ENCODE measurements around the gene VARS2.

Gene VARS2

DNA sequence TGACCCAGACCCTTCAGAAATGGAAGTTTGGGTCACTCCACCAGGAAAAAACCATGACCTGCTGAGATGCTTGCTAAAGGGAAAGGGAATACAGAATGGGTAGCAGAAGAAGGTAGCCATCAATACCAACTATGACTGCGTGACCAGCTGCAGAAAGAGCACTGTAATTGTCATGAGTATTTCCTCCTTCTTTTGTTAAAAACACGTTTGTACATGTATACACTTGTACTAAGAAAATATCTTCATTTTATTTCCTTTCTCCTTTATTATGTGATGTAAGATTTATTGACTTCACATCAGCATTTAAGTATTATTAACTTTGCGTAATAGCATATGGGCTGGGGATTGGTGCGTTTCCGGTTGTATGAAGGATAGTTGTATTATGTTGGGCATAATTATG, 56.9 kb downstream of the VARS2 start:
- WGBS: over 99% methylated on average over 4 of the region's 5 CpGs
- H3K9me3 ChIP-seq (ENCODE audit: insufficient read depth, low read depth, low read length): no peaks in the 10 kb centered on the region
- H3K9ac ChIP-seq (ENCODE audit: low read depth, low read length): no peak overlapping the region
- no peaks in the 10 kb centered on the region for H3K36me3 ChIP-seq (ENCODE audit: insufficient read depth, low read length)
- H3K27ac ChIP-seq (ENCODE audit: low read depth, low read length): no peak overlapping the region
- no peaks in the 10 kb centered on the region for H3K4me1 ChIP-seq (ENCODE audit: insufficient read depth, low read length)
- no peak overlapping the region for H3K4me3 ChIP-seq (ENCODE audit: low read length)
- H3K27me3 ChIP-seq (ENCODE audit: insufficient read depth, low read length): no peaks in the 10 kb centered on the region

DNA sequence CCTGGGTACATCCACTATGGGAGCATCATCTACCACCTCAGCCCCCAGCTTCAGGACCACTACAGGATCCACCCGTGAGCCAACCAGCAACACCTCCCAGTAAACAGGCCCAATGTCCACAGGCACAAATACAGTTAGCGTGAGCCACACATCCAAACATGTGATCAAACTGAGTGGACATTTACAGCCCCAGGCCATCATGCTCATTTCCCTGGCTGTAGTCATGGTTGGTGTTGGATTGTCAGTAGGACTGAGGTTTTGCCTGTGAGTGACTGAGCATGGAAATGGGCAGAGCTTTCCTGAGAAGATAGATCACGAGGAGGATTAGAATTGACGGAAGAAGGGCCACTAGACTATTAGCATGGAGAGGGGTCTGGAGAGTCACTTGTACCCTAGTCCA, 58.8 kb downstream of the VARS2 start:
- Histone ChIP-seq H3K4me3 (ENCODE audit: low read length) (no peak overlapping the region), H3K27me3 (ENCODE audit: insufficient read depth, low read length) (no peaks in the 10 kb centered on the region), H3K9me3 (ENCODE audit: insufficient read depth, low read depth, low read length) (no peaks in the 10 kb centered on the region), H3K4me1 (ENCODE audit: insufficient read depth, low read length) (no peaks in the 10 kb centered on the region), H3K9ac (ENCODE audit: low read depth, low read length) (no peak overlapping the region), H3K27ac (ENCODE audit: low read depth, low read length) (no peak overlapping the region), H3K36me3 (ENCODE audit: insufficient read depth, low read length) (no peaks in the 10 kb centered on the region)
- 94% methylated on average over 4 of the region's 4 CpGs for WGBS

DNA sequence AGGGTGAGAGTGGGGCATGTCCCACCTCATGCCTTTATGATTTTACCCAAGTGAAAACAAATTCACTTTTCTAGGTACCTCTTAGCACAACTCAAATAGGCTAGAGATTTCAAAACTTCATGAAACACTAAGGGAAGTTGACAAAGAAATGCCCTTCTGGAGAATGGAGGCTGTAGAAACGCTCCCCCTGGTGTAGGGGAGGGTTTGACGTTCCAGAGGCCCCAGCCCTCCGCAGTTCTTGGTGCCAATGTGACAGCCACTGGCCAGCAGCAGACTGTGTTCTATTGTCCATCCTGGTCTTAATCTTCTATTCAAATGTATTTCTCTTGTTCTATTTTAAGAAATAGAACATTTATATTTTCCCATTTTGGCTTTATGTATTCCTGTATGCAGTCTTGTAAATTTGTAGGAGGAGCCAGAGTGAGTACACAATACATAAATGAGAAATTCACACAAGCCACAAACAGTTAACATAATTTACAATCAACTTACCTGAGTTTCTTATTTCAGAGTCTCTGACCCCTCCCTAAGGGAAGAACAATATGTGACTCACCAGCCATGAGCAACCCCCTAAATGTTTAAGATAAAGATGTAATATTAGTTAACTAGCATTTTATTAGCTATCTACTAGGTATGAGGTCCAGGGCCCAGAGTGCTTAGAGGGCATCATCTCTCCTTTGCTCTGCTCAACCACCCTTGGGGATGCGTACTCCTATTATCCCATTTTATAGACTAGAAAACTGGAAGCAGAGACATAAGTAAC, 60.6 kb downstream of the VARS2 start:
- Histone ChIP-seq H3K27ac (ENCODE audit: low read depth, low read length) (no peak overlapping the region), H3K4me3 (ENCODE audit: low read length) (no peak overlapping the region), H3K9ac (ENCODE audit: low read depth, low read length) (no peak overlapping the region), H3K36me3 (ENCODE audit: insufficient read depth, low read length) (no peaks in the 10 kb centered on the region), H3K27me3 (ENCODE audit: insufficient read depth, low read length) (no peaks in the 10 kb centered on the region), H3K4me1 (ENCODE audit: insufficient read depth, low read length) (no peaks in the 10 kb centered on the region), H3K9me3 (ENCODE audit: insufficient read depth, low read depth, low read length) (no peaks in the 10 kb centered on the region)
- WGBS: 80% methylated on average over 4 of the region's 4 CpGs
